Activated naive CD4-positive, alpha-beta T cell treated with anti-CD3 and anti-CD28 coated beads, Interleukin-2, amount 10 ng/mL, durations not matched to agents 7 days and 5 days (primary cell): Measurements from ENCODE around the gene ESAM.

ENCODE experiments used
- CTCF ChIA-PET: fragments of 350-600 bp; sonication (Branson Sonifier 250); formaldehyde crosslinking; loops from one replicate; lab custom pipeline; 2021; ENCODE audit warnings: antibody characterized with exemption; lab: Charles Lee
- DNase-seq: peaks from one replicate; pipeline ENCODE4 v3.0.0-alpha.2; 2020
- H3K27ac Mint-ChIP-seq: one replicate; pipeline ENCODE4 v1.8.0; 2021; ENCODE audit warnings: mild to moderate bottlenecking, moderate library complexity, mixed read lengths
- H3K27me3 Mint-ChIP-seq: one replicate; pipeline ENCODE4 v1.8.0; 2021; ENCODE audit warnings: mild to moderate bottlenecking, mixed read lengths
- H3K36me3 Mint-ChIP-seq: one replicate; pipeline ENCODE4 v1.8.0; 2021; ENCODE audit warnings: mixed read lengths
- H3K4me1 Mint-ChIP-seq: one replicate; pipeline ENCODE4 v1.8.0; 2021; ENCODE audit warnings: mixed read lengths
- H3K4me3 Mint-ChIP-seq: one replicate; pipeline ENCODE4 v1.8.0; 2021; ENCODE audit warnings: mild to moderate bottlenecking, moderate library complexity, mixed read lengths
- H3K9me3 Mint-ChIP-seq: one replicate; pipeline ENCODE4 v1.8.0; 2021; ENCODE audit warnings: mixed read lengths

Gene ESAM

GRCh38 chr11:124762105-124762623, at the start of gene ESAM:
Gene ESAM (minus strand): TSS chr11:124762290. CDS start chr11:124762154, 136 bp downstream.
- H3K4me1 Mint-ChIP-seq = peaks cover 38% of the 10 kb centered on the region
- peaks cover 6% of the 10 kb centered on the region for H3K36me3 Mint-ChIP-seq
- H3K9me3 Mint-ChIP-seq = no peaks in the 10 kb centered on the region
- H3K27ac Mint-ChIP-seq = no peak within 1 kb of the TSS
- peak within 1 kb of the TSS; percentile 88 for H3K4me3 Mint-ChIP-seq
- peaks cover 55% of the 10 kb centered on the region for H3K27me3 Mint-ChIP-seq
- peak; percentile 83 for DNase-seq
- CTCF ChIA-PET = interaction anchor here (0.7 to 8.5 kb wide), 18 partner anchors 7 to 346 kb away, joined by 3 to 95 read pairs (median 7); partner anchors contain the start of genes MSANTD2, SIAE, SPA17 and TBRG1

GRCh38 chr11:124811399-124812125, 49.5 kb upstream of the ESAM start:
- Mint-ChIP-seq H3K27me3 (peaks cover 36% of the 10 kb centered on the region), H3K9me3 (no peaks in the 10 kb centered on the region), H3K4me1 (no peaks in the 10 kb centered on the region), H3K4me3 (no peak overlapping the region), H3K36me3 (no peaks in the 10 kb centered on the region), H3K27ac (no peak overlapping the region)
- CTCF ChIA-PET = no interaction called here
- DNase-seq = no peak

GRCh38 chr11:124807660-124808270, 45.7 kb upstream of the ESAM start:
- Mint-ChIP-seq H3K36me3 (no peaks in the 10 kb centered on the region), H3K4me3 (no peak overlapping the region), H3K9me3 (no peaks in the 10 kb centered on the region), H3K27ac (no peak overlapping the region), H3K4me1 (no peaks in the 10 kb centered on the region), H3K27me3 (peaks cover 18% of the 10 kb centered on the region)
- no peak for DNase-seq
- CTCF ChIA-PET = no interaction called here

GRCh38 chr11:124807201-124807600, 45.1 kb upstream of the ESAM start:
- Mint-ChIP-seq H3K4me3 (no peak overlapping the region), H3K36me3 (no peaks in the 10 kb centered on the region), H3K4me1 (no peaks in the 10 kb centered on the region), H3K27me3 (peaks cover 17% of the 10 kb centered on the region), H3K9me3 (no peaks in the 10 kb centered on the region), H3K27ac (no peak overlapping the region)
- CTCF ChIA-PET = no interaction called here
- no peak for DNase-seq

GRCh38 chr11:124804884-124805283, 42.8 kb upstream of the ESAM start:
- peaks cover 9% of the 10 kb centered on the region for H3K4me1 Mint-ChIP-seq
- no peak for DNase-seq
- no peaks in the 10 kb centered on the region for H3K36me3 Mint-ChIP-seq
- CTCF ChIA-PET = interaction anchor here (1.1 to 2.6 kb wide), 2 partner anchors 11 to 41 kb away, joined by 3 to 15 read pairs; no protein-coding TSS in a partner anchor
- H3K4me3 Mint-ChIP-seq = no peak overlapping the region
- no peaks in the 10 kb centered on the region for H3K9me3 Mint-ChIP-seq
- H3K27me3 Mint-ChIP-seq = peaks cover 16% of the 10 kb centered on the region
- no peak overlapping the region for H3K27ac Mint-ChIP-seq

GRCh38 chr11:124801636-124802312, 39.7 kb upstream of the ESAM start:
- no peaks in the 10 kb centered on the region for H3K9me3 Mint-ChIP-seq
- no peak for DNase-seq
- H3K27ac Mint-ChIP-seq = no peak overlapping the region
- H3K4me3 Mint-ChIP-seq = peak overlapping the region; percentile 46
- peaks cover 27% of the 10 kb centered on the region for H3K4me1 Mint-ChIP-seq
- H3K27me3 Mint-ChIP-seq = peaks cover 9% of the 10 kb centered on the region
- CTCF ChIA-PET = interaction anchor here (0.8 to 1.9 kb wide), 6 partner anchors 35 to 157 kb away, joined by 3 to 11 read pairs (median 4); no protein-coding TSS in a partner anchor
- peaks cover 2% of the 10 kb centered on the region for H3K36me3 Mint-ChIP-seq

- peaks cover 9% of the 10 kb centered on the region for H3K27me3 Mint-ChIP-seq
- H3K36me3 Mint-ChIP-seq = peaks cover 2% of the 10 kb centered on the region
- no peak for DNase-seq
- H3K4me3 Mint-ChIP-seq = peak overlapping the region; percentile 80
- H3K4me1 Mint-ChIP-seq = peaks cover 27% of the 10 kb centered on the region
- no peaks in the 10 kb centered on the region for H3K9me3 Mint-ChIP-seq
- peak overlapping the region; percentile 88 for H3K27ac Mint-ChIP-seq
- CTCF ChIA-PET = interaction anchor here (0.7 to 1.9 kb wide), 7 partner anchors 36 to 156 kb away, joined by 3 to 11 read pairs (median 3); no protein-coding TSS in a partner anchor
These were observed 38.9 kb upstream of the ESAM start for GRCh38 chr11:124801014-124801413.

- Mint-ChIP-seq H3K4me1 (peaks cover 27% of the 10 kb centered on the region), H3K9me3 (no peaks in the 10 kb centered on the region), H3K36me3 (peaks cover 2% of the 10 kb centered on the region), H3K27me3 (peaks cover 9% of the 10 kb centered on the region), H3K27ac (peak within 1 kb of the TSS; percentile 96), H3K4me3 (peak within 1 kb of the TSS; percentile 94)
- peak; percentile 86 for DNase-seq
- CTCF ChIA-PET = interaction anchor here (0.6 to 2.0 kb wide), 6 partner anchors 36 to 154 kb away, joined by 3 to 11 read pairs (median 7); partner anchors contain the start of genes SIAE and SPA17
These were observed 38.3 kb upstream of the ESAM start, which contains the start of gene MSANTD2 for GRCh38 chr11:124800226-124800929. Gene MSANTD2 (minus strand): TSS chr11:124800406. CDS start chr11:124800380, 26 bp downstream.

GRCh38 chr11:124799348-124800225, 37.5 kb upstream of the ESAM start:
- Mint-ChIP-seq H3K4me3 (peak overlapping the region; percentile 94), H3K4me1 (peaks cover 27% of the 10 kb centered on the region), H3K27ac (peak overlapping the region; percentile 96), H3K27me3 (peaks cover 9% of the 10 kb centered on the region), H3K36me3 (peaks cover 2% of the 10 kb centered on the region), H3K9me3 (no peaks in the 10 kb centered on the region)
- CTCF ChIA-PET = interaction anchor here (0.6 to 3.6 kb wide), 9 partner anchors 37 to 130 kb away, joined by 3 to 22 read pairs (median 7); partner anchors contain the start of genes ESAM, SIAE and SPA17
- DNase-seq = peak; percentile 61

- H3K27ac Mint-ChIP-seq = peak overlapping the region; percentile 96
- peaks cover 9% of the 10 kb centered on the region for H3K27me3 Mint-ChIP-seq
- H3K9me3 Mint-ChIP-seq = no peaks in the 10 kb centered on the region
- H3K36me3 Mint-ChIP-seq = peaks cover 2% of the 10 kb centered on the region
- H3K4me3 Mint-ChIP-seq = peak overlapping the region; percentile 94
- DNase-seq = peak; percentile 27
- CTCF ChIA-PET = interaction anchor here (1.1 to 3.6 kb wide), 8 partner anchors 36 to 129 kb away, joined by 3 to 22 read pairs (median 6); partner anchors contain the start of genes ESAM, SIAE and SPA17
- H3K4me1 Mint-ChIP-seq = peaks cover 30% of the 10 kb centered on the region
These were observed 36.9 kb upstream of the ESAM start for GRCh38 chr11:124798991-124799347.

GRCh38 chr11:124796312-124796711, 34.2 kb upstream of the ESAM start:
- DNase-seq = no peak
- H3K27ac Mint-ChIP-seq = no peak overlapping the region
- CTCF ChIA-PET = interaction anchor here (1.0 to 5.2 kb wide), 6 partner anchors 11 to 153 kb away, joined by 3 to 42 read pairs (median 8); partner anchors contain the start of gene ESAM
- H3K4me1 Mint-ChIP-seq = peaks cover 43% of the 10 kb centered on the region
- no peak overlapping the region for H3K4me3 Mint-ChIP-seq
- no peaks in the 10 kb centered on the region for H3K27me3 Mint-ChIP-seq
- no peaks in the 10 kb centered on the region for H3K9me3 Mint-ChIP-seq
- peaks cover 2% of the 10 kb centered on the region for H3K36me3 Mint-ChIP-seq

- peaks cover 38% of the 10 kb centered on the region for H3K4me1 Mint-ChIP-seq
- CTCF ChIA-PET = interaction anchor here (0.6 to 5.2 kb wide), 24 partner anchors 12 to 395 kb away, joined by 3 to 42 read pairs (median 4); partner anchors contain the start of genes ESAM, OR8B3, SIAE and SPA17
- no peak overlapping the region for H3K27ac Mint-ChIP-seq
- peak; percentile 40 for DNase-seq
- no peaks in the 10 kb centered on the region for H3K9me3 Mint-ChIP-seq
- no peaks in the 10 kb centered on the region for H3K27me3 Mint-ChIP-seq
- peaks cover 2% of the 10 kb centered on the region for H3K36me3 Mint-ChIP-seq
- no peak overlapping the region for H3K4me3 Mint-ChIP-seq
These were observed 31.6 kb upstream of the ESAM start for GRCh38 chr11:124793466-124794278.
